Posterior vena cava (tissue), 2 donors: ENCODE measurements around the gene PIK3CA. TPM values are rescaled to one million over a fixed set of nuclear protein-coding genes. Genes with fewer than 3 reads are reported as not detected.
"Not testable (repeated sequence)": the region's sequence is repeated elsewhere in the genome, so short reads cannot be mapped to it uniquely, and the experiment has no call there.

ENCODE experiments used
- DNase-seq: peaks from one replicate; pipeline ENCODE4 v3.0.0-alpha.2; 2020; ENCODE audit warnings: low spot score
- intact Hi-C, 2 donors: fragments of 100-400 bp; cut with DNase I; formaldehyde crosslinking; loops; one replicate each; pipeline versions ENCODE4 v1.14.1 to v1.14.2; 2022 to 2023
- long read RNA-seq, 2 donors: library from polyadenylated mRNA; unstranded; transcript quantifications; one replicate each; pipeline ENCODE4 v2.0.0, GENCODE V29; 2020 to 2021
- total RNA-seq, 2 donors: library from RNA; stranded (reverse); fragmentation: NEBNext Ultra II Directional; extraction: Animal tissue kit (Norgen Biotek cat#: 25700); gene quantifications; one replicate each; pipeline ENCODE4 v1.2.1, GENCODE V29; 2021
- donor health status: DM: yes; HTN: yes; CAD: no.
- donor health status: DM: yes; HTN: yes; CAD: no.

Gene PIK3CA
- 10 to 100 TPM; 34.9 to 46.9 TPM for total RNA-seq
- long read RNA-seq, donor 1, partial matches to known transcripts: 7 of 10 reads
- long read RNA-seq, donor 1, other reads (novel, unspliced or antisense): 3 of 10 reads
- long read RNA-seq, donor 2, partial matches to known transcripts: 1 of 5 reads
- long read RNA-seq, donor 2, other reads (novel, unspliced or antisense): 4 of 5 reads

- intact Hi-C loops: loop anchor here (5.0 to 10.0 kb wide), 2 partner anchors 117 to 174 kb away; partner anchors contain the start of gene ZNF639 (in 1 of the 2)
- peak; percentile 97 for DNase-seq
These were observed at the start of gene PIK3CA for GRCh38 chr3:179147873-179148615. PIK3CA (plus strand) TSS chr3:179148357; CDS start chr3:179198826, 50,469 bp downstream.

DNA sequence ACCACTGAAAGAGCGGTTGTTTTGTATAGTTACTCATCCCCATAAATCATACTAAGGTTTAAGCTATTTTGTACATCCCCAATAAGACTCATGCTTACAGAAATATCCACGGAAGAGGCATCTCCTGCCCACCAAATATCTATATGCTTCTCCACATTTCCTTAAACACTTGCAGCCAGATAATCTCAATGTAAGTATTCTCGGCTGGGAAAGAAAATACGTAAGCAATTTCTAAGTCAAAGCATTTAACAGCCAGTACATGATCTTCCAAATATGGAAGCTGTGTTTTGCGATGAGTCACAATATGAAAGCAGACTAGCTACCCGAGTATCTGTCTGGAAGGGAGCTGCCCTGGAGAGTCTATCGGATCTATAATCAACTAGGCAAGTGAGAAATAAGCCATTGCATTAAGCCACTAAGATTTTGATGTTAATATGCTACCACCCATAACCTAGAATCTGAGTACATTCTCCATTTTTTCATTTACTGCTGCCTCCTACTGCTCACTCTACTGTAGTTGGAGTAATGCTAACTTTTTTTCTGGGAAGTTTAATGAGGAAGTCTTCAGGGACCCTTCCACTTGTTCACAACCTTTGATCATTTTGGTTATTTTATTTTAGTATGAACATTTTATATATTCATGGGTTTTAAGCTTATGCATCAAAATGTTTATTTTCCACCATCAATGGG lies 49.6 kb upstream of the PIK3CA start:
- no peak for DNase-seq
- intact Hi-C loops: no loop called here

GRCh38 chr3:179100652-179101051 lies 47.5 kb upstream of the PIK3CA start:
- no peak for DNase-seq
- intact Hi-C loops: no loop called here

GRCh38 chr3:179105881-179106280 lies 42.3 kb upstream of the PIK3CA start:
- intact Hi-C loops: loop anchor here in 1 of 2 donors (5.0 kb wide), 1 partner anchor 211 kb away; no protein-coding TSS in a partner anchor
- no peak for DNase-seq

- intact Hi-C loops: loop anchor here in 1 of 2 donors (5.0 kb wide), 1 partner anchor 210 kb away; no protein-coding TSS in a partner anchor
- no peak for DNase-seq
These were observed 40.5 kb upstream of the PIK3CA start for GRCh38 chr3:179107617-179108016.

DNA sequence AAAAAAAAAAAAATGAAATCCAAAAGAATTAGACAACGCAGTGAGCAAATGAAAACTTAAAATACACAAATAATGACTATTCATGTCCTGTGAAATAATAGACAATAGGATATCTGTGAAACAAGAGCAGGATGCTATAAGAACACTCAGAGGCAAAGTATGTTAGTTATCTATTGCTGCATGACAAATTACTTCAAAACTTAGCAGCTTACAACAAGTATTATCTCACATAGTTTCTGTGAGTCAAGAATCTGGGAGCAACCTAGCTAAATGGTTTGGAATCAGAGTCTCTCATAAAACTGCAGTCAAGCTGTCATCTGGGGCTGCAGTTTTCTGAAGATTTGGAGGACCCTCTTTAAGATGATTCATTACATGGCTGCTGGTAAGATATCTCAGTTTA lies 40.1 kb upstream of the PIK3CA start:
- no peak for DNase-seq
- intact Hi-C loops: loop anchor here in 1 of 2 donors (5.0 kb wide), 1 partner anchor 209 kb away; no protein-coding TSS in a partner anchor

- DNase-seq: no peak
- intact Hi-C loops: no loop called here
These were observed 34.3 kb upstream of the PIK3CA start for GRCh38 chr3:179113903-179114302.

DNA sequence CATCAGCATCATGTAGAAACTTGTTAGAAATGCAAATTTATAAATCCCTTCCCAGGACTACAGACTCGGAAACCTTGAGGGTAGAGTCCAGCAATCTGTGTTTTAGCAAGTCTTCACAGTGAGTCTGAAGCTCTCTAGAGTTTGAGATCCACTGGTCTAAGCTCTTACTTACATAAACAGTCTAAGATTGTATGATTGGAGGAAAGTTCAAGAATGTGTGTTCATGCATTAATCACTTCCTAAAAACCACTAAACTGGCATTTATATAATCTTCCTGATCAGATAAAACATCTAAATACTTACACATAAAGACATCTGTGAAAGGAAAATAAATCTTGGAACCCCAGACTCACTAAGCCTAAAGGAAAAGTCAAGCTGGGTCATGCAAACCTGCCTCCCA lies 32.7 kb upstream of the PIK3CA start:
- intact Hi-C loops, DNase-seq: not testable (repeated sequence)

DNA sequence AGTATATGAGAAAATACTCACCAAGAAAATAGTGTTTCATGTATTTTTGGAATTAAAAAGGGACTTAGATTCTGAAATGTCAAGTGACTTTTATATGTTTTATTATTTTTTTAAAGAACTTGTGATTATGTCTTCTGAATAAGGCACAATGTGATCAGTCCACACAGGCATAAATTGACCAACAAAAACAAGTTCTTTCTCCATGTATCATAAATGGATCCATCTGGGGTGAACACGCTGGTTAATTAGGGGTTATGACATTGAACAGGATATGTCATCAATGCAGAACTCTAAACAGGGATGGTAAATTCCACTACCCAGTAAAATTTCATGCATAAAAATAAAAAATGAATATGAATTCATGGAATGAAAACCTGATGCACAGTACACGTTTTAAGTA lies 31.3 kb upstream of the PIK3CA start:
- intact Hi-C loops: no loop called here

GRCh38 chr3:179132191-179132890 lies 15.8 kb upstream of the PIK3CA start:
- intact Hi-C loops, DNase-seq: not testable (repeated sequence)

More for the DNA sequence above, 31.3 kb upstream of the PIK3CA start:
- DNase-seq: no peak

- intact Hi-C loops: no loop called here
- DNase-seq: no peak
These were observed 14.6 kb upstream of the PIK3CA start for GRCh38 chr3:179133575-179133974.

GRCh38 chr3:179136195-179136594 lies 12.0 kb upstream of the PIK3CA start:
- intact Hi-C loops: no loop called here
- no peak for DNase-seq

GRCh38 chr3:179141890-179142289 lies 6.3 kb upstream of the PIK3CA start:
- no peak for DNase-seq
- intact Hi-C loops: loop anchor here in 1 of 2 donors (10.0 kb wide), 1 partner anchor 123 kb away; no protein-coding TSS in a partner anchor

GRCh38 chr3:179146911-179147513 lies 1.1 kb upstream of the PIK3CA start:
- intact Hi-C loops: loop anchor here (5.0 to 10.0 kb wide), 2 partner anchors 118 to 175 kb away; partner anchors contain the start of gene ZNF639 (in 1 of the 2)
- DNase-seq: no peak

- no peak for DNase-seq
- intact Hi-C loops: loop anchor here (5.0 to 10.0 kb wide), 2 partner anchors 117 to 175 kb away; partner anchors contain the start of gene ZNF639 (in 1 of the 2)
These were observed 664 bp upstream of the PIK3CA start for GRCh38 chr3:179147514-179147872.

- intact Hi-C loops: loop anchor here (5.0 to 10.0 kb wide), 2 partner anchors 116 to 173 kb away; partner anchors contain the start of gene ZNF639 (in 1 of the 2)
- DNase-seq: peak; percentile 87
These were observed 654 bp downstream of the PIK3CA start for GRCh38 chr3:179148616-179149405.

GRCh38 chr3:179149406-179149867 lies 1.3 kb downstream of the PIK3CA start:
- DNase-seq: no peak
- intact Hi-C loops: loop anchor here (5.0 to 10.0 kb wide), 2 partner anchors 115 to 173 kb away; partner anchors contain the start of gene ZNF639 (in 1 of the 2)

DNA sequence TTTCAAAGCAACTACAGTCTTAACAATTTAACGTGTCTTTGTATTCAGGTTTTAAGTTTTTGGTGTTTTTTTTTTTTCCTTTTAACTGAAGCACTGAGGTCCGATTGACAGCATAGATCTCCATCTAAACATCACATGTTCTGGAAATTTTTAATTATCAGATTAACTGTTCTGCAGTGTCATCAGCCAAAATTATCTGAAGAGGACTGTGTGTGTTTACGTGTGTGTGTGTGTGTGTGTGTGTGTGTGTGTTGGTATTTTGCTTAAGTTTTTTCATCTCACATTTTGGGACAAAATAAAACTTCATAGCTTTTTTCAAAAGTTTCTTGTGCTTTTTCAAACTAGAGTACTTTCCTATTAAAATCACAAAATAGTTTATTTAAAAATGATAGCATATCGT lies 1.8 kb downstream of the PIK3CA start:
- intact Hi-C loops: loop anchor here (5.0 to 10.0 kb wide), 2 partner anchors 115 to 172 kb away; partner anchors contain the start of gene ZNF639 (in 1 of the 2)
- no peak for DNase-seq
